Tibial nerve (tissue), 4 donors: ENCODE results near the gene SIM2. TPM values are rescaled to one million over a fixed set of nuclear protein-coding genes. Genes with fewer than 3 reads are reported as not detected.
"Not testable (repeated sequence)": the region's sequence is repeated elsewhere in the genome, so short reads cannot be mapped to it uniquely, and the experiment has no call there.

Source experiments
- DNase-seq, 2 donors: peaks; one replicate each; pipeline ENCODE4 v3.0.0-alpha.2; 2019; ENCODE audit warnings: low spot score in 2 of 2
- H3K27ac ChIP-seq, 4 donors: fragments of 200-600 bp; sonication (generic) in 3 of 4; one replicate each; pipeline ENCODE4 v1.5.1; 2017 to 2019; ENCODE audit warnings: mild to moderate bottlenecking in 1 of 4
- H3K27me3 ChIP-seq, 2 donors: fragments of 200-600 bp; sonication (generic) in 1 of 2; one replicate each; pipeline versions ENCODE4 v1.5.1 to v1.6.0; 2017 to 2019
- H3K36me3 ChIP-seq, 3 donors: fragments of 200-600 bp; sonication (generic); one replicate each; pipeline ENCODE4 v1.5.1; 2018 to 2019
- H3K4me1 ChIP-seq, 4 donors: fragments of 200-600 bp; sonication (generic) in 3 of 4; one replicate each; pipeline ENCODE4 v1.5.1; 2017 to 2019
- H3K4me3 ChIP-seq, 4 donors: fragments of 200-600 bp; sonication (generic) in 3 of 4; one replicate each; pipeline ENCODE4 v1.5.1; 2017 to 2019; ENCODE audit warnings: mild to moderate bottlenecking in 1 of 4, moderate library complexity in 1 of 4
- H3K9me3 ChIP-seq, 4 donors: fragments of 200-600 bp; sonication (generic) in 3 of 4; one replicate each; pipeline ENCODE4 v1.5.1; 2017 to 2019
- CTCF ChIP-seq, 5 experiments: fragments of 200-600 bp in 3 of 5; fragments of 450-650 bp in 2 of 5; sonication (generic) in 3 of 5; IDR thresholded peaks; one replicate each; pipeline ENCODE4 v1.5.1; 2016 to 2019; ENCODE audit warnings: antibody characterized with exemption in 5 of 5, mild to moderate bottlenecking in 3 of 5, moderate library complexity in 2 of 5
- EP300 ChIP-seq, 2 donors: sonication (generic); formaldehyde crosslinking; IDR thresholded peaks; one replicate each; pipeline ENCODE4 v1.6.1; 2017; ENCODE audit warnings: antibody characterized with exemption in 2 of 2, mild to moderate bottlenecking in 1 of 2
- POLR2A ChIP-seq, 2 donors: fragments of 450-650 bp; IDR thresholded peaks; one replicate each; pipeline ENCODE4 v1.6.1; 2017; ENCODE audit warnings: antibody characterized with exemption in 2 of 2, mild to moderate bottlenecking in 2 of 2, moderate library complexity in 2 of 2
- WGBS, 2 donors: methylation state at CpG; one replicate each; pipeline ENCODE4 v1.1.5; 2018; 5-methylcytosine and 5-hydroxymethylcytosine counted together
- total RNA-seq, 4 donors: library from RNA; depleted of rRNA; stranded (reverse); fragments of >200 nt; gene quantifications; one replicate each; pipeline ENCODE4 v1.1.0, GENCODE V29; 2016

SIM2 gene
- not detected for total RNA-seq

- no peak for DNase-seq
- Histone ChIP-seq H3K4me1 (peaks cover 0 to 69% (median 31%) of the 10 kb centered on the region in 4 donors), H3K4me3 (peak within 1 kb of the TSS; percentile 14 to 51 (median 34)), H3K36me3 (no peaks in the 10 kb centered on the region), H3K27ac (no peak within 1 kb of the TSS), H3K9me3 (no peaks in the 10 kb centered on the region), H3K27me3 (peaks cover 3 to 100% of the 10 kb centered on the region in 2 donors)
- 1 to 2% methylated on average over 20 to 30 of the region's 70 CpGs for WGBS, 2 donors
- no peak for TF ChIP-seq POLR2A (IDR thresholded peaks at IDR 0.05)
- TF ChIP-seq CTCF (IDR thresholded peaks at IDR 0.05) = no peak
- no peak for TF ChIP-seq EP300 (IDR thresholded peaks at IDR 0.05)
Measured at GRCh38 chr21:36698981-36699545, at the start of gene SIM2. Gene SIM2, plus strand, starts transcription at chr21:36699115. Its CDS starts 632 bp downstream, at chr21:36699747.

- TF ChIP-seq CTCF (IDR thresholded peaks at IDR 0.05) = no peak
- TF ChIP-seq EP300 (IDR thresholded peaks at IDR 0.05) = no peak
- TF ChIP-seq POLR2A (IDR thresholded peaks at IDR 0.05) = no peak
- H3K36me3 ChIP-seq = no peaks in the 10 kb centered on the region
- H3K4me3 ChIP-seq = no peak overlapping the region
- no peak for DNase-seq
- H3K27ac ChIP-seq = peak overlapping the region in 1 of 4 donors; percentile 11
- no peaks in the 10 kb centered on the region for H3K4me1 ChIP-seq
- H3K9me3 ChIP-seq = no peaks in the 10 kb centered on the region
- peaks cover 0 to 7% of the 10 kb centered on the region in 2 donors for H3K27me3 ChIP-seq
- WGBS, 2 donors = 47 to 49% methylated on average over 17 of the region's 17 CpGs
Measured at GRCh38 chr21:36654324-36654723, 44.6 kb upstream of the SIM2 start.

- TF ChIP-seq CTCF (IDR thresholded peaks at IDR 0.05) (no peak), POLR2A (IDR thresholded peaks at IDR 0.05) (no peak), EP300 (IDR thresholded peaks at IDR 0.05) (no peak)
- Histone ChIP-seq H3K4me3 (no peak overlapping the region), H3K36me3 (no peaks in the 10 kb centered on the region), H3K27ac (no peak overlapping the region), H3K27me3 (peaks cover 0 to 12% of the 10 kb centered on the region in 2 donors), H3K9me3 (no peaks in the 10 kb centered on the region), H3K4me1 (no peaks in the 10 kb centered on the region)
- WGBS, 2 donors = 45 to 56% methylated on average over 10 of the region's 10 CpGs
- no peak for DNase-seq
Measured at GRCh38 chr21:36654796-36655325, 44.1 kb upstream of the SIM2 start.

GRCh38 chr21:36656138-36656537 is 42.8 kb upstream of the SIM2 start:
- Histone ChIP-seq H3K4me3 (no peak overlapping the region), H3K36me3 (no peaks in the 10 kb centered on the region), H3K27me3 (peaks cover 0 to 23% of the 10 kb centered on the region in 2 donors), H3K9me3 (no peaks in the 10 kb centered on the region), H3K27ac (no peak overlapping the region), H3K4me1 (no peaks in the 10 kb centered on the region)
- no peak for DNase-seq
- TF ChIP-seq EP300 (IDR thresholded peaks at IDR 0.05) (no peak), CTCF (IDR thresholded peaks at IDR 0.05) (no peak), POLR2A (IDR thresholded peaks at IDR 0.05) (no peak)
- 79 to 89% methylated on average over 6 of the region's 6 CpGs for WGBS, 2 donors

- H3K4me3 ChIP-seq, H3K27ac ChIP-seq, H3K36me3 ChIP-seq, H3K4me1 ChIP-seq, DNase-seq, H3K9me3 ChIP-seq: not testable (repeated sequence)
- 68 to 73% methylated on average over 1 of the region's 1 CpG for WGBS, 2 donors
- H3K27me3 ChIP-seq = peaks cover 0 to 29% of the 10 kb centered on the region in 2 donors
Measured at GRCh38 chr21:36657290-36657689, 41.6 kb upstream of the SIM2 start.
